Measurements from ENCODE around the gene ZNF19. TPM values are rescaled to one million over a fixed set of nuclear protein-coding genes. Genes with fewer than 3 reads are reported as not detected.
A peak's percentile ranks its signal among the peaks of the same experiment; 100 is the strongest.

The ZNF19 gene
- total and polyA plus RNA-seq, 9 of the 15 experiments (the other 6 are each of a cell fraction or from before 2014, with no cell fraction given): 1.2 to 2.8 (median 1.8) TPM

DNA sequence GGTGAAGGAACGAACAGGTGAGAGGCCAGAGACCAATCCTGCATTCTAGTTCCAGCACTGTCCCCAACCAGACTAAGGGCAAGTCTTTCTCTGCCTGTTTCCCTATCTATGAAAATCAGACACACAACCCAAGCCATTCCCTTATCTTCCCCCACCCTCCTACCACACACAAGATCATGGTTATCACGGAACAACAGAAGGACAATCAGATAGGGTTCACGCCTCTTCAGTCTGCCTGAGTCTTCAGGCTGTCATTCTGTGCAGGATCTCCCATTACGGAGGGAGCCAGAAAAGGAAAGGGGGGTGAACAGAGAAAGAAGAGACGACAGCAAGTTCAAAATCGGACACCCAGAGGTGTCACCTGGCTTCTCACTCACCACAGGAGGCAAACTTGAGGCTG, 58.4 kb downstream of the ZNF19 start (continued):
- TF ChIP-seq TEAD4 (IDR thresholded peaks at IDR 0.05; ENCODE audit: low read length): peak; percentile 98
- TF ChIP-seq TEAD4 (CRISPR knock-in tag; IDR thresholded peaks at IDR 0.05; ENCODE audit: borderline replicate concordance): no peak
- TF ChIP-seq, protein P1, sequence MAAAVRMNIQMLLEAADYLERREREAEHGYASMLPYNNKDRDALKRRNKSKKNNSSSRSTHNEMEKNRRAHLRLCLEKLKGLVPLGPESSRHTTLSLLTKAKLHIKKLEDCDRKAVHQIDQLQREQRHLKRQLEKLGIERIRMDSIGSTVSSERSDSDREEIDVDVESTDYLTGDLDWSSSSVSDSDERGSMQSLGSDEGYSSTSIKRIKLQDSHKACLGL (CRISPR knock-in tag; IDR thresholded peaks at IDR 0.05; ENCODE audit: borderline replicate concordance, poor library complexity, severe bottlenecking): no peak
- TF ChIP-seq ZBTB1 (CRISPR knock-in tag; IDR thresholded peaks at IDR 0.05; ENCODE audit: borderline replicate concordance, low read depth): no peak
- TF ChIP-seq NEUROD1 (IDR thresholded peaks at IDR 0.05; ENCODE audit: borderline replicate concordance, low read depth, low read length, partially characterized antibody): no peak
- TF ChIP-seq, protein P2, sequence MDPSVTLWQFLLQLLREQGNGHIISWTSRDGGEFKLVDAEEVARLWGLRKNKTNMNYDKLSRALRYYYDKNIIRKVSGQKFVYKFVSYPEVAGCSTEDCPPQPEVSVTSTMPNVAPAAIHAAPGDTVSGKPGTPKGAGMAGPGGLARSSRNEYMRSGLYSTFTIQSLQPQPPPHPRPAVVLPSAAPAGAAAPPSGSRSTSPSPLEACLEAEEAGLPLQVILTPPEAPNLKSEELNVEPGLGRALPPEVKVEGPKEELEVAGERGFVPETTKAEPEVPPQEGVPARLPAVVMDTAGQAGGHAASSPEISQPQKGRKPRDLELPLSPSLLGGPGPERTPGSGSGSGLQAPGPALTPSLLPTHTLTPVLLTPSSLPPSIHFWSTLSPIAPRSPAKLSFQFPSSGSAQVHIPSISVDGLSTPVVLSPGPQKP (CRISPR knock-in tag; IDR thresholded peaks at IDR 0.05): no peak
- TF ChIP-seq MAFK (IDR thresholded peaks at IDR 0.05; ENCODE audit: low read length): no peak
- TF ChIP-seq, protein P3, sequence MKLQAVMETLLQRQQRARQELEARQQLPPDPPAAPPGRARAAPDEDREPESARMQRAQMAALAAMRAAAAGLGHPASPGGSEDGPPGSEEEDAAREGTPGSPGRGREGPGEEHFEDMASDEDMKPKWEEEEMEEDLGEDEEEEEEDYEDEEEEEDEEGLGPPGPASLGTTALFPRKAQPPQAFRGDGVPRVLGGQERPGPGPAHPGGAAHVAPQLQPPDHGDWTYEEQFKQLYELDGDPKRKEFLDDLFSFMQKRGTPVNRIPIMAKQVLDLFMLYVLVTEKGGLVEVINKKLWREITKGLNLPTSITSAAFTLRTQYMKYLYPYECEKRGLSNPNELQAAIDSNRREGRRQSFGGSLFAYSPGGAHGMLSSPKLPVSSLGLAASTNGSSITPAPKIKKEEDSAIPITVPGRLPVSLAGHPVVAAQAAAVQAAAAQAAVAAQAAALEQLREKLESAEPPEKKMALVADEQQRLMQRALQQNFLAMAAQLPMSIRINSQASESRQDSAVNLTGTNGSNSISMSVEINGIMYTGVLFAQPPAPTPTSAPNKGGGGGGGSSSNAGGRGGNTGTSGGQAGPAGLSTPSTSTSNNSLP (IDR thresholded peaks at IDR 0.05; ENCODE audit: borderline replicate concordance, low read depth, low read length): no peak
- no peak for TF ChIP-seq ZBED1 (IDR thresholded peaks at IDR 0.05)
- peak; percentile 88 for TF ChIP-seq GATA2 (CRISPR knock-in tag; IDR thresholded peaks at IDR 0.05)
- TF ChIP-seq, protein P4, sequence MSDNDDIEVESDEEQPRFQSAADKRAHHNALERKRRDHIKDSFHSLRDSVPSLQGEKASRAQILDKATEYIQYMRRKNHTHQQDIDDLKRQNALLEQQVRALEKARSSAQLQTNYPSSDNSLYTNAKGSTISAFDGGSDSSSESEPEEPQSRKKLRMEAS (CRISPR knock-in tag; IDR thresholded peaks at IDR 0.05): no peak
- no peak for TF ChIP-seq JUNB (CRISPR knock-in tag; conservative IDR thresholded peaks at IDR 0.05)
- TF ChIP-seq RFX7 (CRISPR knock-in tag; IDR thresholded peaks at IDR 0.05): no peak
- TF ChIP-seq, protein P5, sequence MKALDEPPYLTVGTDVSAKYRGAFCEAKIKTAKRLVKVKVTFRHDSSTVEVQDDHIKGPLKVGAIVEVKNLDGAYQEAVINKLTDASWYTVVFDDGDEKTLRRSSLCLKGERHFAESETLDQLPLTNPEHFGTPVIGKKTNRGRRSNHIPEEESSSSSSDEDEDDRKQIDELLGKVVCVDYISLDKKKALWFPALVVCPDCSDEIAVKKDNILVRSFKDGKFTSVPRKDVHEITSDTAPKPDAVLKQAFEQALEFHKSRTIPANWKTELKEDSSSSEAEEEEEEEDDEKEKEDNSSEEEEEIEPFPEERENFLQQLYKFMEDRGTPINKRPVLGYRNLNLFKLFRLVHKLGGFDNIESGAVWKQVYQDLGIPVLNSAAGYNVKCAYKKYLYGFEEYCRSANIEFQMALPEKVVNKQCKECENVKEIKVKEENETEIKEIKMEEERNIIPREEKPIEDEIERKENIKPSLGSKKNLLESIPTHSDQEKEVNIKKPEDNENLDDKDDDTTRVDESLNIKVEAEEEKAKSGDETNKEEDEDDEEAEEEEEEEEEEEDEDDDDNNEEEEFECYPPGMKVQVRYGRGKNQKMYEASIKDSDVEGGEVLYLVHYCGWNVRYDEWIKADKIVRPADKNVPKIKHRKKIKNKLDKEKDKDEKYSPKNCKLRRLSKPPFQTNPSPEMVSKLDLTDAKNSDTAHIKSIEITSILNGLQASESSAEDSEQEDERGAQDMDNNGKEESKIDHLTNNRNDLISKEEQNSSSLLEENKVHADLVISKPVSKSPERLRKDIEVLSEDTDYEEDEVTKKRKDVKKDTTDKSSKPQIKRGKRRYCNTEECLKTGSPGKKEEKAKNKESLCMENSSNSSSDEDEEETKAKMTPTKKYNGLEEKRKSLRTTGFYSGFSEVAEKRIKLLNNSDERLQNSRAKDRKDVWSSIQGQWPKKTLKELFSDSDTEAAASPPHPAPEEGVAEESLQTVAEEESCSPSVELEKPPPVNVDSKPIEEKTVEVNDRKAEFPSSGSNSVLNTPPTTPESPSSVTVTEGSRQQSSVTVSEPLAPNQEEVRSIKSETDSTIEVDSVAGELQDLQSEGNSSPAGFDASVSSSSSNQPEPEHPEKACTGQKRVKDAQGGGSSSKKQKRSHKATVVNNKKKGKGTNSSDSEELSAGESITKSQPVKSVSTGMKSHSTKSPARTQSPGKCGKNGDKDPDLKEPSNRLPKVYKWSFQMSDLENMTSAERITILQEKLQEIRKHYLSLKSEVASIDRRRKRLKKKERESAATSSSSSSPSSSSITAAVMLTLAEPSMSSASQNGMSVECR (CRISPR knock-in tag; IDR thresholded peaks at IDR 0.05): no peak
- TF ChIP-seq CXXC5 (CRISPR knock-in tag; IDR thresholded peaks at IDR 0.05): peak; percentile 86
- TF ChIP-seq PCBP2 (IDR thresholded peaks at IDR 0.05; ENCODE audit: low read depth, low read length, poor library complexity, severe bottlenecking): no peak
- peak; percentile 41 to 55; a peak in 2 of 4 replicates for TF ChIP-seq FOXK2 (conservative IDR thresholded peaks at IDR 0.05 in 1 of 2, IDR thresholded peaks at IDR 0.05 in 1 of 2; ENCODE audit: low read depth in 2 of 2)
- TF ChIP-seq MAZ (CRISPR knock-in tag; conservative IDR thresholded peaks at IDR 0.05 in 1 of 2, IDR thresholded peaks at IDR 0.05 in 1 of 2): peak; percentile 63 to 68
- no peak for TF ChIP-seq ZNF668 (CRISPR knock-in tag; IDR thresholded peaks at IDR 0.05)
